Smooth muscle cell of the coronary artery (primary cell): ENCODE results near the gene ZBTB18. TPM values are rescaled to one million over a fixed set of nuclear protein-coding genes. Genes with fewer than 3 reads are reported as not detected.

ENCODE experiments used
- total RNA-seq: library from RNA; depleted of rRNA; stranded (reverse); fragments of >200 nt; gene quantifications from 2 replicates; pipeline ENCODE4 v1.2.3, GENCODE V29; 2014; ENCODE audit warnings: low replicate concordance

Gene ZBTB18
- total RNA-seq = 6.8 and 14.7 TPM in 2 replicates

GRCh38 chr1:244050835-244051444 is at the start of gene ZBTB18:
TSS of gene ZBTB18 (plus strand) at chr1:244051283. CDS start at chr1:244051432, 149 bp downstream.

Other genes starting within 250 kb of the ZBTB18 start
- gene AKT3, start 201.0 kb upstream of the ZBTB18 start, total RNA-seq = 25.4 and 45.4 TPM in 2 replicates